Vagina (tissue), 2 donors: ENCODE measurements around the gene GCHFR.

ENCODE experiments used
- CTCF ChIP-seq, 3 experiments: fragments of 450-650 bp in 2 of 3; fragments of 200-600 bp in 1 of 3; sonication (generic) in 1 of 3; IDR thresholded peaks; one replicate each; pipeline ENCODE4 v1.5.1; 2017 to 2019; ENCODE audit warnings: antibody characterized with exemption in 3 of 3, mild to moderate bottlenecking in 2 of 3, moderate library complexity in 2 of 3
- POLR2A ChIP-seq, 2 donors: fragments of 450-650 bp; IDR thresholded peaks; one replicate each; pipeline ENCODE4 v1.6.1; 2017; ENCODE audit warnings: antibody characterized with exemption in 2 of 2, mild to moderate bottlenecking in 2 of 2, moderate library complexity in 2 of 2
- POLR2AphosphoS5 ChIP-seq, 2 donors: sonication (generic); formaldehyde crosslinking; IDR thresholded peaks; one replicate each; pipeline ENCODE4 v1.9.0; 2017; ENCODE audit warnings: antibody characterized with exemption in 2 of 2, mild to moderate bottlenecking in 2 of 2, low read depth in 1 of 2; ENCODE audit not compliant: insufficient read depth in 1 of 2

DNA sequence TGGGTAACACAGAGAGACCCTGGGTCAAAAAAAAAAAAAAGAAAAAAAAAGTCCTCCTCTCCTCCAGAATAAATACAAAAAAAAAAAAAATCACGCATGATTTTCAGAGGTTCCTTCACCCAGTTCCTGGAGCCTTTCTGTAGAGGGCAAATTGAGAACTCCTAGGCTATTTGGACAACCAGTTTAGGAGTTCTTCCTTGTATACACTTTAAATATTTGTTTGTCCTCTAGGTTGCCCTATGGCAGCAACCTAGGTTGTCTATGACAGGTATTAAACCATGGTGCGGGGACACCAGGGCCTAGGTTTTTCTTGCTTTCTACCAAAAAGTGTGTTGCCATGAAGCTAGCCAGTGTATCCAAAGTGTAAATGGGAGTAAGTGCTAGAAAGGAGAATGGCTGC is 39.2 kb downstream of the GCHFR start:
- TF ChIP-seq CTCF (IDR thresholded peaks at IDR 0.05) (no peak), POLR2A (IDR thresholded peaks at IDR 0.05) (no peak), POLR2AphosphoS5 (IDR thresholded peaks at IDR 0.05; ENCODE audit: insufficient read depth in 1 of 2, low read depth in 1 of 2) (no peak)
